OCI-LY1 (cell line): ENCODE measurements around the gene ACCSL.

Source experiments
- CTCF ChIP-seq: fragments of 200-600 bp; sonication (generic), shearing (Covaris generic); IDR thresholded peaks from 2 replicates; pipeline ENCODE4 v1.5.1; 2017; ENCODE audit warnings: mild to moderate bottlenecking, antibody characterized with exemption, low read length, moderate library complexity, mixed read lengths
- EZH2 ChIP-seq: fragments of 200-600 bp; sonication (generic), shearing (Covaris generic); IDR thresholded peaks from 2 replicates; pipeline ENCODE4 v1.8.0; 2017; ENCODE audit warnings: borderline replicate concordance, mixed run types, mild to moderate bottlenecking, antibody characterized with exemption, low read length, moderate library complexity, mixed read lengths

GRCh38 chr11:44032299-44033085 lies 15.3 kb upstream of the ACCSL start:
- TF ChIP-seq EZH2 (no peak), CTCF (no peak)
